Measurements from ENCODE around the gene PRKCQ.

- TF ChIP-seq CTCF (conservative IDR thresholded peaks at IDR 0.05) (no peak), EZH2 (IDR thresholded peaks at IDR 0.05; ENCODE audit: low read depth) (no peak)
These were observed 149.6 kb downstream of the PRKCQ start for GRCh38 chr10:6430423-6430980.
